Measurements from ENCODE around the gene CPXM1. TPM values are rescaled to one million over a fixed set of nuclear protein-coding genes. Genes with fewer than 3 reads are reported as not detected.
A peak's percentile ranks its signal among the peaks of the same experiment; 100 is the strongest.

Gene CPXM1
- total and polyA plus RNA-seq, 4 donors, result 0.23 to 3.7 (median 3.4) TPM; not detected in 1

DNA sequence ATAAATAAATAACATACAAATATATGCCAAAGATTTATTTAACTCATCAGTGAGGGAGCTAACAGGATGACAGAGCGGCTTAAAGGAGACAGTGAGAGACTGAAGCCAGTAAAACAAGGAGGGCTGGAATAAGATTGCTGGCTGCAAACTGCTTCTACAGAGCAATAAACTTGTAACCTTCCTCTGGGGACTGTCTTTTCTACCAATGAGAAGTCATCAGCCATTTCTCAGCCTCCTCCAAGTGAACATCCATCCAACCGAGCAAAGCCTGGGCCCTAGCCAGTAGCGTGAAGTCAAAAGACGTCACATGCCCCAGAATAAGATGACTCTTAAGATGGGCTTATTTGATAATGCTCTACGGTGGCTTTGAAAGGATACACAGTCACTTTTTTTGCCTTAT lies 42.5 kb downstream of the CPXM1 start:
- no peak for ATAC-seq (ENCODE audit: low FRiP score)
- Histone ChIP-seq H3K36me3 (ENCODE audit: control insufficient read depth in 1 of 2, insufficient read depth in 2 of 2, low read length in 1 of 2) (no peaks in the 10 kb centered on the region), H3K9me3 (ENCODE audit: control insufficient read depth, low read length) (no peaks in the 10 kb centered on the region), H3K4me3 (ENCODE audit: low read length in 2 of 2) (no peak overlapping the region), H3K27me3 (ENCODE audit: control insufficient read depth in 1 of 2, insufficient read depth in 2 of 2, low read length in 1 of 2) (no peaks in the 10 kb centered on the region), H3K4me1 (ENCODE audit: control insufficient read depth in 1 of 2, insufficient read depth in 2 of 2, low read length in 2 of 2) (no peaks in the 10 kb centered on the region), H3K27ac (ENCODE audit: low read depth in 1 of 2, low read length in 2 of 2) (no peak overlapping the region)
- no peak for DNase-seq
- intact Hi-C loops (cut with DNase I), result no loop called here
- 84 to 86% methylated on average over 5 of the region's 5 CpGs for WGBS, 2 donors

- H3K27me3 ChIP-seq (ENCODE audit: control insufficient read depth in 1 of 2, insufficient read depth in 2 of 2, low read length in 1 of 2), result no peaks in the 10 kb centered on the region
- WGBS, 2 donors, result 95 to 97% methylated on average over 5 of the region's 5 CpGs
- H3K9me3 ChIP-seq (ENCODE audit: control insufficient read depth, low read length), result no peaks in the 10 kb centered on the region
- H3K27ac ChIP-seq (ENCODE audit: low read depth in 1 of 2, low read length in 2 of 2), result no peak overlapping the region
- no peaks in the 10 kb centered on the region for H3K36me3 ChIP-seq (ENCODE audit: control insufficient read depth in 1 of 2, insufficient read depth in 2 of 2, low read length in 1 of 2)
- ATAC-seq (ENCODE audit: low FRiP score) (no peak), DNase-seq (no peak)
- intact Hi-C loops (cut with DNase I), result no loop called here
- H3K4me3 ChIP-seq (ENCODE audit: low read length in 2 of 2), result no peak overlapping the region
- no peaks in the 10 kb centered on the region for H3K4me1 ChIP-seq (ENCODE audit: control insufficient read depth in 1 of 2, insufficient read depth in 2 of 2, low read length in 2 of 2)
Measured at GRCh38 chr20:2757001-2757400, 43.4 kb downstream of the CPXM1 start.

DNA sequence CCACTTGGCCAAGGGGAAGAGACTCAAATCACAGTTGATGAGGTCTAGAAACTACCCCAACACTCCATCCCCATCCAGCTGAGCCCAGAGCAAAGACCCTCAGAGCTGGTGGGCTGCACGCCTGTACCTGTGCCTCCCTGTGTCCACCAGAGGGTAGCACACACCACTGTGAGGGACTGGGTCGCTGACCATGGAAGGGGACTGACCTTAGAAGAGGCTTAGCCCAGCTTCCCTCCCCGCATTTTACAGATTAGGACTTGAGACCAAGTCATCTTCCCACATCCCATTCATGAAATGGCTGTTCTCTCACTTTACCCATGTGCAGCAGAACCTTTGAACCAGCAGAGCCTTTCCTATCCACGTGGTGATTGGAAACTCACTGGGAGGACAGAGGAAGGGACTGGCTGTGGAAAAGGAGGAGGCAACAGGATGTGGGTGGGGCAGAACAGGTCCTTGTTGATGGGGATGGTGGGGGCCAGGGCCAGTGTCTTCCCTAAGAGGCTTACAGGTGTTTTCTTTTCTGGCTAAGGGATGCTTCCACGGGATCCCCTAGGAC lies 44.3 kb downstream of the CPXM1 start:
- Histone ChIP-seq H3K4me3 (ENCODE audit: low read length in 2 of 2) (no peak overlapping the region), H3K4me1 (ENCODE audit: control insufficient read depth in 1 of 2, insufficient read depth in 2 of 2, low read length in 2 of 2) (no peaks in the 10 kb centered on the region), H3K27ac (ENCODE audit: low read depth in 1 of 2, low read length in 2 of 2) (no peak overlapping the region), H3K36me3 (ENCODE audit: control insufficient read depth in 1 of 2, insufficient read depth in 2 of 2, low read length in 1 of 2) (no peaks in the 10 kb centered on the region), H3K9me3 (ENCODE audit: control insufficient read depth, low read length) (no peaks in the 10 kb centered on the region), H3K27me3 (ENCODE audit: control insufficient read depth in 1 of 2, insufficient read depth in 2 of 2, low read length in 1 of 2) (no peaks in the 10 kb centered on the region)
- intact Hi-C loops (cut with DNase I), result no loop called here
- WGBS, 2 donors, result 69 to 78% methylated on average over 5 of the region's 5 CpGs
- DNase-seq (no peak), ATAC-seq (ENCODE audit: low FRiP score) (no peak)

GRCh38 chr20:2755451-2756055 lies 44.9 kb downstream of the CPXM1 start:
- H3K27me3 ChIP-seq (ENCODE audit: control insufficient read depth in 1 of 2, insufficient read depth in 2 of 2, low read length in 1 of 2), result no peaks in the 10 kb centered on the region
- intact Hi-C loops (cut with DNase I), result no loop called here
- 76 to 77% methylated on average over 18 of the region's 18 CpGs for WGBS, 2 donors
- H3K4me3 ChIP-seq (ENCODE audit: low read length in 2 of 2), result no peak overlapping the region
- H3K27ac ChIP-seq (ENCODE audit: low read depth in 1 of 2, low read length in 2 of 2), result no peak overlapping the region
- no peaks in the 10 kb centered on the region for H3K4me1 ChIP-seq (ENCODE audit: control insufficient read depth in 1 of 2, insufficient read depth in 2 of 2, low read length in 2 of 2)
- no peaks in the 10 kb centered on the region for H3K36me3 ChIP-seq (ENCODE audit: control insufficient read depth in 1 of 2, insufficient read depth in 2 of 2, low read length in 1 of 2)
- ATAC-seq (ENCODE audit: low FRiP score) (no peak), DNase-seq (no peak)
- no peaks in the 10 kb centered on the region for H3K9me3 ChIP-seq (ENCODE audit: control insufficient read depth, low read length)

- Histone ChIP-seq H3K9me3 (ENCODE audit: control insufficient read depth, low read length) (no peaks in the 10 kb centered on the region), H3K4me1 (ENCODE audit: control insufficient read depth in 1 of 2, insufficient read depth in 2 of 2, low read length in 2 of 2) (no peaks in the 10 kb centered on the region), H3K27ac (ENCODE audit: low read depth in 1 of 2, low read length in 2 of 2) (no peak overlapping the region), H3K36me3 (ENCODE audit: control insufficient read depth in 1 of 2, insufficient read depth in 2 of 2, low read length in 1 of 2) (no peaks in the 10 kb centered on the region), H3K27me3 (ENCODE audit: control insufficient read depth in 1 of 2, insufficient read depth in 2 of 2, low read length in 1 of 2) (no peaks in the 10 kb centered on the region), H3K4me3 (ENCODE audit: low read length in 2 of 2) (no peak overlapping the region)
- ATAC-seq (ENCODE audit: low FRiP score), result no peak
- 64 to 81% methylated on average over 2 of the region's 2 CpGs for WGBS, 2 donors
- DNase-seq, result no peak
- intact Hi-C loops (cut with DNase I), result no loop called here
Measured at GRCh38 chr20:2754424-2754823, 46.0 kb downstream of the CPXM1 start.

DNA sequence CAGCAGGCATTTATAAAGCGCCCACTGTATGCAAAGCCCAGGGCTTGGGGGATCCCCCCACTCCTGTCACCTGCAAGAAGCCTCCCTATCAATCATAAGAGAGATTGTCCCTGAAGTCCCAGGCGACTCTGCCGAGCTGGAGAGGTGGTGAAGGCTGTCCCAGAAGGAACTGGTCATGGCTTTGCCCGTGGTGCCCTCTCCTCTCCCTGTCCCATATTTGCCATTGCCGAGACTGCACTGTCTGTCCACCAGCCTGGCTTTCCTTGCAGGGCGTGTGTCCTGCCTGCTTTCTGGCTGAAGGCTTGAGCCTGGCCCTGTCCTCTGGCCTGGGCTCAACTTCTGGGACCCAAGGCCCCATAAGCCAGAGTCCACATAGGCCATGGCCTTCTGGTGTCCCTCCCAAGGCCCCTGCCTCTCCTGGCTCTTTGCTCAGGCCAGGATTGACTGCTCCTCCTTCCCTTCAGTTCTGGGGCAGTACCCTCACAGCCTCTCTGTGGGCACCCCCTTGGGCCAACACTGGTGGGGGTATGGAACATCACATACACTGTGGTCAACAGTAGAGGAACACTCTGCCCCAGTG lies 46.9 kb downstream of the CPXM1 start:
- Histone ChIP-seq H3K27ac (ENCODE audit: low read depth in 1 of 2, low read length in 2 of 2) (no peak overlapping the region), H3K36me3 (ENCODE audit: control insufficient read depth in 1 of 2, insufficient read depth in 2 of 2, low read length in 1 of 2) (no peaks in the 10 kb centered on the region), H3K4me1 (ENCODE audit: control insufficient read depth in 1 of 2, insufficient read depth in 2 of 2, low read length in 2 of 2) (no peaks in the 10 kb centered on the region), H3K4me3 (ENCODE audit: low read length in 2 of 2) (no peak overlapping the region), H3K9me3 (ENCODE audit: control insufficient read depth, low read length) (no peaks in the 10 kb centered on the region), H3K27me3 (ENCODE audit: control insufficient read depth in 1 of 2, insufficient read depth in 2 of 2, low read length in 1 of 2) (no peaks in the 10 kb centered on the region)
- intact Hi-C loops (cut with DNase I), result no loop called here
- DNase-seq (no peak), ATAC-seq (ENCODE audit: low FRiP score) (no peak)
- 88 to 90% methylated on average over 6 of the region's 6 CpGs for WGBS, 2 donors

GRCh38 chr20:2752567-2753460 lies 47.6 kb downstream of the CPXM1 start:
- no peaks in the 10 kb centered on the region for H3K36me3 ChIP-seq (ENCODE audit: control insufficient read depth in 1 of 2, insufficient read depth in 2 of 2, low read length in 1 of 2)
- no peaks in the 10 kb centered on the region for H3K27me3 ChIP-seq (ENCODE audit: control insufficient read depth in 1 of 2, insufficient read depth in 2 of 2, low read length in 1 of 2)
- ATAC-seq (ENCODE audit: low FRiP score), result no peak
- intact Hi-C loops (cut with DNase I), result no loop called here
- H3K27ac ChIP-seq (ENCODE audit: low read depth in 1 of 2, low read length in 2 of 2), result no peak overlapping the region
- no peaks in the 10 kb centered on the region for H3K9me3 ChIP-seq (ENCODE audit: control insufficient read depth, low read length)
- DNase-seq, result no peak
- WGBS, 2 donors, result 9 to 10% methylated on average over 47 of the region's 47 CpGs
- H3K4me3 ChIP-seq (ENCODE audit: low read length in 2 of 2), result peak overlapping the region in 1 of 2 donors; percentile 21
- H3K4me1 ChIP-seq (ENCODE audit: control insufficient read depth in 1 of 2, insufficient read depth in 2 of 2, low read length in 2 of 2), result no peaks in the 10 kb centered on the region

DNA sequence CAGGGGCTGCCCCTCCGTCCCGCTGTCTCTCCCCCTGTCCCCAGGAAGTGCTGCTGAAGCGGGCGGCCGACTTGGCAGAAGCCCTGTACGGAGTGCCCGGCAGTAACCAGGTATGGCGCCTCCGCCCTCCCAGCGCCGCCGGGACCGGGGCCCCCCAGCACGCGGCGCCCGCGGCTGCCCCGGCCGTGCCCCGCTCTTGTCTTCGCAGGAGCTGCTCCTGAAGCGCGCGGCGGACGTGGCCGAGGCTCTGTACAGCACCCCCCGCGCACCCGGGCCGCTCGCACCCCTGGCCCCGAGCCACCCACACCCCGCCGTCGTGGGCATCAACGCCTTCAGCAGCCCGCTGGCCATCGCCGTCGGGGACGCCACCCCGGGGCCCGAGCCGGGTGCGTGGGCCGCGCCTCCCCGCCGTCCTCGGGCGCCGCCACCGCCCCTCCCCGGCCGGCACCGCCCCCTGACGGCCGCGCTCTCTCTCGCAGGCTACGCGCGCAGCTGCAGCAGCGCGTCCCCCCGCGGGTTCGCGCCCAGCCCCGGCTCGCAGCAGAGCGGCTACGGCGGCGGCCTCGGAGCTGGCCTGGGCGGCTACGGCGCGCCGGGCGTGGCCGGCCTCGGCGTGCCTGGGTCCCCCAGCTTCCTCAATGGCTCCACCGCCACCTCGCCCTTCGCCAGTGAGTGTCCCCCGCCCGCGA lies 48.4 kb downstream of the CPXM1 start:
- peak; percentile 4 for ATAC-seq (ENCODE audit: low FRiP score)

More for the DNA sequence above, 48.4 kb downstream of the CPXM1 start:
- no peaks in the 10 kb centered on the region for H3K9me3 ChIP-seq (ENCODE audit: control insufficient read depth, low read length)
- H3K4me3 ChIP-seq (ENCODE audit: low read length in 2 of 2), result peak overlapping the region in 1 of 2 donors; percentile 21
- intact Hi-C loops (cut with DNase I), result no loop called here
- 1 to 2% methylated on average over 48 to 93 of the region's 93 CpGs for WGBS, 2 donors
- H3K36me3 ChIP-seq (ENCODE audit: control insufficient read depth in 1 of 2, insufficient read depth in 2 of 2, low read length in 1 of 2), result no peaks in the 10 kb centered on the region
- no peaks in the 10 kb centered on the region for H3K4me1 ChIP-seq (ENCODE audit: control insufficient read depth in 1 of 2, insufficient read depth in 2 of 2, low read length in 2 of 2)
- H3K27me3 ChIP-seq (ENCODE audit: control insufficient read depth in 1 of 2, insufficient read depth in 2 of 2, low read length in 1 of 2), result no peaks in the 10 kb centered on the region
- H3K27ac ChIP-seq (ENCODE audit: low read depth in 1 of 2, low read length in 2 of 2), result no peak overlapping the region
- no peak for DNase-seq

All from aorta (tissue), 5 donors.